ENCODE data around the gene PRMT6.
"Not testable (repeated sequence)": the region's sequence is repeated elsewhere in the genome, so short reads cannot be mapped to it uniquely, and the experiment has no call there.

PRMT6 gene

GRCh38 chr1:107056426-107057196 is at the start of gene PRMT6:
TSS of gene PRMT6 (plus strand) at chr1:107056674. CDS start at chr1:107056716, 42 bp downstream.
- peak; percentile 9 for DNase-seq (ENCODE audit: low spot score)

GRCh38 chr1:107009281-107009680 is 47.2 kb upstream of the PRMT6 start:
- DNase-seq (ENCODE audit: low spot score) = no peak

GRCh38 chr1:107010582-107010981 is 45.9 kb upstream of the PRMT6 start:
- DNase-seq (ENCODE audit: low spot score) = no peak

GRCh38 chr1:107016376-107016978 is 40.0 kb upstream of the PRMT6 start:
- no peak for DNase-seq (ENCODE audit: low spot score)

GRCh38 chr1:107018445-107018844 is 38.0 kb upstream of the PRMT6 start:
- no peak for DNase-seq (ENCODE audit: low spot score)

GRCh38 chr1:107019166-107019565 is 37.3 kb upstream of the PRMT6 start:
- no peak for DNase-seq (ENCODE audit: low spot score)

GRCh38 chr1:107038874-107039273 is 17.6 kb upstream of the PRMT6 start:
- DNase-seq (ENCODE audit: low spot score) = not testable (repeated sequence)

GRCh38 chr1:107044310-107045220 is 11.9 kb upstream of the PRMT6 start:
- DNase-seq (ENCODE audit: low spot score) = not testable (repeated sequence)

- DNase-seq (ENCODE audit: low spot score) = no peak
These were observed 8.9 kb upstream of the PRMT6 start for GRCh38 chr1:107047602-107048001.

- no peak for DNase-seq (ENCODE audit: low spot score)
These were observed 8.2 kb upstream of the PRMT6 start for GRCh38 chr1:107048241-107048640.

GRCh38 chr1:107051266-107051665 is 5.2 kb upstream of the PRMT6 start:
- no peak for DNase-seq (ENCODE audit: low spot score)

GRCh38 chr1:107055919-107056425 is 502 bp upstream of the PRMT6 start:
- DNase-seq (ENCODE audit: low spot score) = not testable (repeated sequence)

- DNase-seq (ENCODE audit: low spot score) = peak; percentile 13
These were observed 991 bp downstream of the PRMT6 start for GRCh38 chr1:107057197-107058133.

GRCh38 chr1:107058245-107059032 is 2.0 kb downstream of the PRMT6 start:
- DNase-seq (ENCODE audit: low spot score) = no peak

- DNase-seq (ENCODE audit: low spot score) = no peak
These were observed 5.4 kb downstream of the PRMT6 start for GRCh38 chr1:107061886-107062285.

GRCh38 chr1:107073493-107073892 is 17.0 kb downstream of the PRMT6 start:
- DNase-seq (ENCODE audit: low spot score) = no peak

GRCh38 chr1:107076841-107077240 is 20.4 kb downstream of the PRMT6 start:
- no peak for DNase-seq (ENCODE audit: low spot score)

GRCh38 chr1:107079249-107079648 is 22.8 kb downstream of the PRMT6 start:
- DNase-seq (ENCODE audit: low spot score) = no peak

GRCh38 chr1:107081102-107081501 is 24.6 kb downstream of the PRMT6 start:
- DNase-seq (ENCODE audit: low spot score) = no peak

- DNase-seq (ENCODE audit: low spot score) = no peak
These were observed 34.9 kb downstream of the PRMT6 start for GRCh38 chr1:107091418-107091817.

Data from hematopoietic multipotent progenitor cell treated with erythropoietin and hydrocortisone succinate and interleukin-3 and kit ligand, for 17 days (in vitro differentiated cells).